GM18858 (cell line): ENCODE data around the gene DAAM2.

Experiments used
- ATAC-seq: cut with Tn5 transposase; IDR thresholded peaks from one replicate; pipeline ENCODE4 v1.9.1; 2021; ENCODE audit not compliant: unreplicated experiment

Gene DAAM2

DNA sequence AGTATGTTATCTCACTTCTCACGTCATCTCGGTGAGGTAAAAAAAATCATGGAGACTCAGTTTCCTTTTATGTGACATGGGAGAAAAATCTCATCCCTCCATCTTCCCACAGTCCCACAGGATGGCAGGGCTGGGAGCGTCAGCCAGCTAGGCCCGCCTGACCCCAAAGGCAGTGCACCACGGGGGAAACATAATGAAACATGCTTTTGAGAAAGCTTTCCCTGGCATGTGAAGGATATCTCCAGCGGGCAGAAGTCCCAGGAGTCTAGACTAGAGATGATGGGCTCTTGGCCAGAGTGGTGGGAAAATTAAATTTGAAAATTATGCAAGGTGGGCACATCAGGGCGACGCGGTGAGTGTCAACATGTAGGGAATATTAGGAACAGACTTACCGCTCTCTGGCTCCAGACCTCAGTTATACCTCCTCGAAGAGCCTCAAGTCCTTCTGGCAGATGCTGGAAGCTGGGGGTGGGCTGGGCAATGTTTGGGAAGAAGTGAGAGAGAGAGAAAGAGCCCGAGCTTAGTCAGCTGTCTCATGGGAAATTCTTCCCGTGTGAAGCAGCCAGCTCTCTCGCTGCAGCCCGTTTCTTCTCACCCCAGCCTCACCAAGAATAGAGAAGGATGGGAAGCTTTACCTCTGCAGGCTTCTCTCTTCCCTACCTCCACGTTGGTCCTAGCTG, 89.8 kb downstream of the DAAM2 start:
- no peak for ATAC-seq

- no peak for ATAC-seq
These were observed 90.3 kb downstream of the DAAM2 start for GRCh38 chr6:39882531-39882899.

- ATAC-seq: no peak
These were observed 92.5 kb downstream of the DAAM2 start for GRCh38 chr6:39884696-39885095.

GRCh38 chr6:39885691-39886090, 93.5 kb downstream of the DAAM2 start:
- ATAC-seq: no peak

- no peak for ATAC-seq
These were observed 94.7 kb downstream of the DAAM2 start for GRCh38 chr6:39886871-39887270.

GRCh38 chr6:39887692-39888450, 95.7 kb downstream of the DAAM2 start:
- ATAC-seq: no peak

- ATAC-seq: no peak
These were observed 97.1 kb downstream of the DAAM2 start for GRCh38 chr6:39889229-39889628.

- no peak for ATAC-seq
These were observed 99.2 kb downstream of the DAAM2 start for GRCh38 chr6:39891353-39891752.

DNA sequence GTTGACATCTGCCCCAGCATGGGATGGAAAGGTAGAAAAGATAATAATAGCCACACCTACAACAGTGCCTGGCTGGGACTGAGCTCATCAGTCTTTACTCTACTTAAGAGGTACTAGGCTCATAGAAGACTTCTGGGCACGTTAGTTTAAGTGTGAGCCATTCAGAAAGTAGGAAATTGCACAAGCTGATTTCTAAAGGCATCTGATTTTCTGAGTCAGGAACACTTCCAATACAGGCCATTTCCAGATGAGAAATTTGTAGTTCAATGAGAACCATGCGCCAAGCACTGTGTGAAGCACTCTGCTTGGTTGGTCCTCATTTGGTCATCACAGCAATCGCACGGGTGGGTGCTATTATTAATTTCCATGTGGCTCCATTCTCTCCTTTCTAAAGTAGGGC, 99.8 kb downstream of the DAAM2 start:
- no peak for ATAC-seq

DNA sequence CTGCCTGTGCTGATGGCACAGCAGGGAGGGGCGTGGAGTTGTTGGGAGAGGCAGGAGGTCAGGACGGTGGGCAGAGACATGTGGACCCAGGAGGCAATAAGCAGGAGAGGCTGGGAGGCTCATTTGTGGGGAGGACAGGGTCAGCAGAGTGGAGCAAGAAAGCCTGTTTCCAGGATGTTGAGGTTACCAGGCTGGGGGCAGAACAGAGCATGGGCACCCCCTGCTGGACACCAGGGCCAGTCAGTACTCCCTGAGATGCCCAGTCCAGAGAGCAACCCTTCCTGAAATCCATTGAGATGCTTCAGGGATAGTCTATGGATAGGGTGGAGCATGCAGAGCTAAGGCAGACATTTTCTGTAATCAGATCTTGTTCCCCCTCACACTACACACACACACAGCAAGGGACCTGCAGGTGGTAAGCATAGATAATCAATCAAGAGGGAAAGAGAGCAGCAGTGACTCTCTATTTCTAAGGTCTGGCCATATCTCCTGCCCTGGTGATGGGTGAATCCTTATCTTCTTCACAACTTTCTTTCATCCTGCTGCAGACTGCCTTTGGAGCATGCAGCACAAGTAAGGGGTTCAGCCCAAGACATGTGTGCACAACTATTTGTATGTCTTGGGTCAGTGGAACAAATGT, 100.4 kb downstream of the DAAM2 start:
- no peak for ATAC-seq

DNA sequence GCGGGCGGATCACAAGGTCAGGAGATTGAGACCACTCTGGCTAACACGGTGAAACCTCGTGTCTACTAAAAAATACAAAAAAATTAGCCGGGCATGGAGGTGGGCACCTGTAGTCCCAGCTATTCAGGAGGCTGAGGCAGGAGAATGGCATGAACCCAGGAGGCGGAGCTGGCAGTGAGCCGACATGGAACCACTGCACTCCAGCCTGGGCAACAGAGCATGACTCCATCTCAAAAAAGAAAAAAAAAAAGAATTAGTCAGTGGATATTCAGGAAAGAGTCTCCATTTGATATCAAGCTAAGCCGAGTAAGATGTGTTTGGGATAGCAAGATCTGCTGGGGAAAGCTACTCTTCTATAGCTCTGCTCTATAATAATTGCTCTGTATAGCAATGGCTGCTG, 101.1 kb downstream of the DAAM2 start:
- no peak for ATAC-seq

- ATAC-seq: no peak
These were observed 104.5 kb downstream of the DAAM2 start for GRCh38 chr6:39896701-39897100.

- ATAC-seq: no peak
These were observed 105.5 kb downstream of the DAAM2 start for GRCh38 chr6:39897698-39898097.

DNA sequence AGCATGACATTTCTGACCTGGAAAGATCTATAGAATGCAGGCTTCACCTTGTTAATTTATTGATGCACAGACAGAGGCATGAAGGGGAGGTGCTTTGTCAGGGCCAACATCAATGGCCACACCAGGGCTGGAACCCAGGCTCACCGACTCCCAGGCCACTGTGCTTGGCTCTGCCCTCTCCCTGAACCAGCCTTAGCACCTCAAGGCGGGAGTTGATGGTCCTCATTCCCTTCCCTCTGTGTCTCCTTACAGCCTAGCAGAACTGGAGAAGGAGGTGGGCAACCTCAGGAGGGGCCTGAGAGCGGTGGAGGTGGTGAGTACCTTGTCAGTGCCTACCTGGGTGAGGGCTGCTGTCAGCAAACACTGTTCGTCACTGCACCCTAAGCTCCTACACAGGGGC, 106.4 kb downstream of the DAAM2 start:
- ATAC-seq: no peak

- no peak for ATAC-seq
These were observed 107.5 kb downstream of the DAAM2 start for GRCh38 chr6:39899554-39900295.

- ATAC-seq: no peak
These were observed 109.0 kb downstream of the DAAM2 start for GRCh38 chr6:39901116-39901655.

GRCh38 chr6:39901670-39902069, 109.5 kb downstream of the DAAM2 start:
- ATAC-seq: no peak

GRCh38 chr6:39902136-39902535, 110.0 kb downstream of the DAAM2 start:
- no peak for ATAC-seq

- ATAC-seq: no peak
These were observed 110.8 kb downstream of the DAAM2 start for GRCh38 chr6:39902786-39903465.

GRCh38 chr6:39903656-39904055, 111.5 kb downstream of the DAAM2 start:
- no peak for ATAC-seq
